SK-N-SH (cell line): ENCODE results near the gene TPD52L1. TPM values are rescaled to one million over a fixed set of nuclear protein-coding genes. Genes with fewer than 3 reads are reported as not detected.

Experiments used
- CTCF ChIA-PET: fragments of 300-600, 350-600 bp; formaldehyde crosslinking; extraction: SDS; loops from one replicate; lab custom pipeline; 2021; lab: Yijun Ruan, JAX
- POLR2A ChIA-PET: fragments of 350-600 bp; sonication (Branson Sonifier 250); formaldehyde crosslinking; extraction: SDS; loops from one replicate; lab custom pipeline; 2020; ENCODE audit warnings: antibody characterized with exemption, inconsistent platforms; lab: Yijun Ruan, JAX
- DNase-seq: peaks from one replicate; pipeline ENCODE4 v3.0.0; 2012
- H2AFZ ChIP-seq: fragments of 200-600 bp; sonication (generic); 2 replicates; pipeline ENCODE4 v1.8.1; 2016; ENCODE audit warnings: antibody characterized with exemption, mild to moderate bottlenecking, low read depth
- H3F3A ChIP-seq: fragments of 200-600 bp; sonication (generic); replicated peaks from 2 replicates; pipeline ENCODE3; 2016; ENCODE audit warnings: antibody characterized with exemption, mild to moderate bottlenecking; ENCODE audit not compliant: insufficient read depth
- H3K27ac ChIP-seq, 2 experiments: fragments of 200-500 bp in 1 of 2; fragments of 200-600 bp in 1 of 2; sonication (Bioruptor generic) in 1 of 2; sonication (generic), shearing (Covaris generic) in 1 of 2; 2 replicates each; pipeline versions ENCODE4 v1.5.1 to v1.6.1; 2014 to 2016; ENCODE audit warnings: low read depth in 2 of 2, inconsistent platforms in 1 of 2, low read length in 1 of 2, mild to moderate bottlenecking in 1 of 2, mixed read lengths in 1 of 2
- H3K27me3 ChIP-seq: fragments of 200-600 bp; sonication (generic), shearing (Covaris generic); 2 replicates; pipeline ENCODE4 v1.6.1; 2016; ENCODE audit warnings: mixed run types; ENCODE audit not compliant: insufficient read depth
- H3K36me3 ChIP-seq, 2 experiments: fragments of 200-500 bp in 1 of 2; fragments of 200-600 bp in 1 of 2; sonication (Bioruptor generic) in 1 of 2; sonication (generic) in 1 of 2; replicated peaks in 1 of 2; 2 replicates each; pipeline versions ENCODE3 to v1.5.1; 2014 to 2016; ENCODE audit warnings: low read length in 1 of 2, mild to moderate bottlenecking in 1 of 2; ENCODE audit not compliant: insufficient read depth in 2 of 2, control insufficient read depth in 1 of 2
- H3K4me1 ChIP-seq, 2 experiments: fragments of 200-500 bp in 1 of 2; fragments of 200-600 bp in 1 of 2; sonication (Bioruptor generic) in 1 of 2; sonication (generic), shearing (Covaris generic) in 1 of 2; 2 replicates each; pipeline versions ENCODE4 v1.5.1 to v1.6.1; 2014 to 2016; ENCODE audit warnings: low read depth in 1 of 2, low read length in 1 of 2, mixed run types in 1 of 2; ENCODE audit not compliant: insufficient read depth in 2 of 2, control insufficient read depth in 1 of 2
- H3K4me2 ChIP-seq: fragments of 200-600 bp; sonication (generic), shearing (Covaris generic); 2 replicates; pipeline ENCODE4 v1.6.1; 2017; ENCODE audit warnings: mixed run types
- H3K4me3 ChIP-seq, 2 experiments: fragments of 200-500 bp in 1 of 2; fragments of 200-600 bp in 1 of 2; sonication (Bioruptor generic) in 1 of 2; sonication (generic), shearing (Covaris generic) in 1 of 2; 2 replicates each; pipeline versions ENCODE4 v1.5.1 to v1.8.1; 2014 to 2016; ENCODE audit warnings: low read depth in 2 of 2, inconsistent platforms in 1 of 2, low read length in 1 of 2, mild to moderate bottlenecking in 1 of 2, mixed read lengths in 1 of 2, moderate library complexity in 1 of 2
- H3K79me2 ChIP-seq: fragments of 200-600 bp; sonication (generic); 2 replicates; pipeline ENCODE4 v1.8.1; 2017; ENCODE audit warnings: mild to moderate bottlenecking; ENCODE audit not compliant: insufficient read depth
- H3K9ac ChIP-seq: fragments of 200-600 bp; sonication (generic); 2 replicates; pipeline ENCODE4 v1.6.1; 2017; ENCODE audit warnings: mixed run types
- H3K9me2 ChIP-seq: fragments of 200-600 bp; sonication (generic); 2 replicates; pipeline ENCODE4 v1.6.1; 2017; ENCODE audit warnings: mixed run types
- H3K9me3 ChIP-seq: fragments of 200-600 bp; sonication (generic); 2 replicates; pipeline ENCODE4 v1.6.1; 2017; ENCODE audit warnings: mixed run types, mild to moderate bottlenecking, moderate library complexity
- H4K20me1 ChIP-seq: fragments of 200-600 bp; sonication (generic); 2 replicates; pipeline ENCODE4 v1.6.1; 2017; ENCODE audit warnings: mild to moderate bottlenecking, mixed run types; ENCODE audit not compliant: insufficient read depth
- ELF1 ChIP-seq: IDR thresholded peaks from 2 replicates; pipeline ENCODE4 v1.4.0; 2012
- EZH2phosphoT487 ChIP-seq: fragments of 200-600 bp; sonication (generic); IDR thresholded peaks from 2 replicates; pipeline ENCODE4 v1.6.1; 2017; ENCODE audit warnings: low read depth, mixed run types, mild to moderate bottlenecking, antibody characterized with exemption, moderate library complexity, borderline replicate concordance
- FOXJ3 ChIP-seq: sonication (generic); formaldehyde crosslinking; IDR thresholded peaks from 2 replicates; pipeline ENCODE4 v1.5.1; 2020; ENCODE audit warnings: mild to moderate bottlenecking, missing genetic modification reagents
- FOXM1 ChIP-seq: IDR thresholded peaks from 2 replicates; pipeline ENCODE4 v1.4.0; 2012; ENCODE audit warnings: low read depth, mild to moderate bottlenecking
- GABPA ChIP-seq: IDR thresholded peaks from 2 replicates; pipeline ENCODE4 v1.4.0; 2012; ENCODE audit warnings: low read depth, mild to moderate bottlenecking
- GATA2 ChIP-seq: sonication (generic); formaldehyde crosslinking; IDR thresholded peaks from 2 replicates; pipeline ENCODE4 v1.5.0; 2020; ENCODE audit warnings: mild to moderate bottlenecking, missing genetic modification reagents
- JUND ChIP-seq: IDR thresholded peaks from 2 replicates; pipeline ENCODE4 v1.4.0; 2012
- RCOR1 ChIP-seq: fragments of 150-350 bp; IDR thresholded peaks from 2 replicates; pipeline ENCODE4 v1.6.1; 2017; ENCODE audit warnings: antibody characterized with exemption, low read length
- SIN3A ChIP-seq: IDR thresholded peaks from 2 replicates; pipeline ENCODE4 v1.6.1; 2012; ENCODE audit warnings: low read depth, mild to moderate bottlenecking, low read length, moderate library complexity, borderline replicate concordance
- SMC3 ChIP-seq: IDR thresholded peaks from 2 replicates; pipeline ENCODE4 v1.6.1; 2012; ENCODE audit warnings: low read depth, low read length, improper control_type of control experiment
- TAF1 ChIP-seq: IDR thresholded peaks from 2 replicates; pipeline ENCODE4 v1.6.1; 2012; ENCODE audit warnings: low read depth, mild to moderate bottlenecking, low read length, moderate library complexity, borderline replicate concordance
- TCF12 ChIP-seq: IDR thresholded peaks from 2 replicates; pipeline ENCODE4 v1.4.0; 2012
- TEAD4 ChIP-seq: IDR thresholded peaks from 2 replicates; pipeline ENCODE4 v1.4.0; 2012; ENCODE audit warnings: mild to moderate bottlenecking, borderline replicate concordance; ENCODE audit not compliant: insufficient read depth
- YY1 ChIP-seq: IDR thresholded peaks from 2 replicates; pipeline ENCODE4 v1.4.0; 2012; ENCODE audit warnings: low read depth, mild to moderate bottlenecking
- WGBS: methylation state at CpG from one replicate; pipeline ENCODE4 v1.1.6; 2017; ENCODE audit warnings: low lambda C conversion rate; 5-methylcytosine and 5-hydroxymethylcytosine counted together
- polyA plus RNA-seq, 3 experiments: library from polyadenylated mRNA; depleted of rRNA; stranded (reverse); fragments of >200 nt; gene quantifications; 2 replicates each; pipeline ENCODE4 v1.2.3, GENCODE V29; 2012
- TF ChIP-seq, protein P1 (sequence below): IDR thresholded peaks from 2 replicates; pipeline ENCODE4 v1.4.0; 2012; ENCODE audit warnings: low read depth, borderline replicate concordance
- TF ChIP-seq, protein P2 (sequence below): IDR thresholded peaks from 2 replicates; pipeline ENCODE4 v1.6.1; 2012; ENCODE audit warnings: mild to moderate bottlenecking, low read depth, low read length, moderate library complexity
- TF ChIP-seq, protein P3 (sequence below): IDR thresholded peaks from 2 replicates; pipeline ENCODE4; 2012
- TF ChIP-seq, protein P4 (sequence below): fragments of 150-350 bp; IDR thresholded peaks from 2 replicates; pipeline ENCODE4 v1.6.1; 2017; ENCODE audit warnings: antibody characterized with exemption, low read length, low read depth, borderline replicate concordance
- TF ChIP-seq, protein P5 (sequence below): fragments of 150-350 bp; IDR thresholded peaks from 2 replicates; pipeline ENCODE4 v1.6.1; 2016; ENCODE audit warnings: mild to moderate bottlenecking, low read depth, low read length

Gene TPD52L1
- polyA plus RNA-seq, 1 of the 3 experiments (the other 2 are of a cell fraction), result 0.13 TPM

DNA sequence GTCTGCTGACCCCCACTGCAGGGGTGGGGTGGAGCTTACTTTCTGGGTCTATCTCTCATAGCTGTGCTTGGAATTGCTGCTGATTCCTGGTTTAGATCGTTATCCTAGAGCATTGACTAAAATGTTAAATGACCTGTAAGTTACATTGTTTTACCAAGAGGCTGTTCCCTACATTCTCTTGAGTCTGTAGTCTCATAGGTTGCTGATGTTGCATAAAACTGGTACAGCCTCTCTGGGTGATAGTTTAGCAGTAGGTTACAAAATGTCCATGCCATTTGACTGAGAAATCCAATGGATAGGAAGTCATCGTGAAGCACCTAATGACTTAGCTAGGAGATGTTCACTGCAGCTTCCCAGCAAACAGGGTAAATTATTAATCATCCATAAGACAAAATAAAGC lies 62.4 kb downstream of the TPD52L1 start:
- CTCF ChIA-PET, result no interaction called here
- no peak overlapping the region for H3K4me3 ChIP-seq
- H3K27ac ChIP-seq, result no peak overlapping the region
- 12% methylated on average over 2 of the region's 2 CpGs for WGBS
- no peak for DNase-seq
- H3K27me3 ChIP-seq, result peaks cover 16% of the 10 kb centered on the region; the same call in 1 of the 2 replicates
- H3K4me2 ChIP-seq, result no peak overlapping the region
- H3K36me3 ChIP-seq, result no peaks in the 10 kb centered on the region
- no peak overlapping the region for H3K9ac ChIP-seq
- POLR2A ChIA-PET, result no interaction called here
- no peaks in the 10 kb centered on the region for H3K9me3 ChIP-seq
- H3K9me2 ChIP-seq, result no peaks in the 10 kb centered on the region
- H3K79me2 ChIP-seq, result no peaks in the 10 kb centered on the region
- no peaks in the 10 kb centered on the region for H3K4me1 ChIP-seq
- TF ChIP-seq, protein P1, sequence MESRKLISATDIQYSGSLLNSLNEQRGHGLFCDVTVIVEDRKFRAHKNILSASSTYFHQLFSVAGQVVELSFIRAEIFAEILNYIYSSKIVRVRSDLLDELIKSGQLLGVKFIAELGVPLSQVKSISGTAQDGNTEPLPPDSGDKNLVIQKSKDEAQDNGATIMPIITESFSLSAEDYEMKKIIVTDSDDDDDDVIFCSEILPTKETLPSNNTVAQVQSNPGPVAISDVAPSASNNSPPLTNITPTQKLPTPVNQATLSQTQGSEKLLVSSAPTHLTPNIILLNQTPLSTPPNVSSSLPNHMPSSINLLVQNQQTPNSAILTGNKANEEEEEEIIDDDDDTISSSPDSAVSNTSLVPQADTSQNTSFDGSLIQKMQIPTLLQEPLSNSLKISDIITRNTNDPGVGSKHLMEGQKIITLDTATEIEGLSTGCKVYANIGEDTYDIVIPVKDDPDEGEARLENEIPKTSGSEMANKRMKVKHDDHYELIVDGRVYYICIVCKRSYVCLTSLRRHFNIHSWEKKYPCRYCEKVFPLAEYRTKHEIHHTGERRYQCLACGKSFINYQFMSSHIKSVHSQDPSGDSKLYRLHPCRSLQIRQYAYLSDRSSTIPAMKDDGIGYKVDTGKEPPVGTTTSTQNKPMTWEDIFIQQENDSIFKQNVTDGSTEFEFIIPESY, result no peak
- TF ChIP-seq RCOR1 (no peak), EZH2phosphoT487 (no peak), TAF1 (no peak), SMC3 (no peak), YY1 (no peak), FOXJ3 (no peak), TCF12 (no peak), JUND (no peak), GATA2 (CRISPR knock-in tag) (no peak), FOXM1 (no peak), TEAD4 (no peak), ELF1 (no peak), GABPA (no peak), SIN3A (no peak)
- TF ChIP-seq, protein P2, sequence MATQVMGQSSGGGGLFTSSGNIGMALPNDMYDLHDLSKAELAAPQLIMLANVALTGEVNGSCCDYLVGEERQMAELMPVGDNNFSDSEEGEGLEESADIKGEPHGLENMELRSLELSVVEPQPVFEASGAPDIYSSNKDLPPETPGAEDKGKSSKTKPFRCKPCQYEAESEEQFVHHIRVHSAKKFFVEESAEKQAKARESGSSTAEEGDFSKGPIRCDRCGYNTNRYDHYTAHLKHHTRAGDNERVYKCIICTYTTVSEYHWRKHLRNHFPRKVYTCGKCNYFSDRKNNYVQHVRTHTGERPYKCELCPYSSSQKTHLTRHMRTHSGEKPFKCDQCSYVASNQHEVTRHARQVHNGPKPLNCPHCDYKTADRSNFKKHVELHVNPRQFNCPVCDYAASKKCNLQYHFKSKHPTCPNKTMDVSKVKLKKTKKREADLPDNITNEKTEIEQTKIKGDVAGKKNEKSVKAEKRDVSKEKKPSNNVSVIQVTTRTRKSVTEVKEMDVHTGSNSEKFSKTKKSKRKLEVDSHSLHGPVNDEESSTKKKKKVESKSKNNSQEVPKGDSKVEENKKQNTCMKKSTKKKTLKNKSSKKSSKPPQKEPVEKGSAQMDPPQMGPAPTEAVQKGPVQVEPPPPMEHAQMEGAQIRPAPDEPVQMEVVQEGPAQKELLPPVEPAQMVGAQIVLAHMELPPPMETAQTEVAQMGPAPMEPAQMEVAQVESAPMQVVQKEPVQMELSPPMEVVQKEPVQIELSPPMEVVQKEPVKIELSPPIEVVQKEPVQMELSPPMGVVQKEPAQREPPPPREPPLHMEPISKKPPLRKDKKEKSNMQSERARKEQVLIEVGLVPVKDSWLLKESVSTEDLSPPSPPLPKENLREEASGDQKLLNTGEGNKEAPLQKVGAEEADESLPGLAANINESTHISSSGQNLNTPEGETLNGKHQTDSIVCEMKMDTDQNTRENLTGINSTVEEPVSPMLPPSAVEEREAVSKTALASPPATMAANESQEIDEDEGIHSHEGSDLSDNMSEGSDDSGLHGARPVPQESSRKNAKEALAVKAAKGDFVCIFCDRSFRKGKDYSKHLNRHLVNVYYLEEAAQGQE, result no peak
- TF ChIP-seq, protein P3, sequence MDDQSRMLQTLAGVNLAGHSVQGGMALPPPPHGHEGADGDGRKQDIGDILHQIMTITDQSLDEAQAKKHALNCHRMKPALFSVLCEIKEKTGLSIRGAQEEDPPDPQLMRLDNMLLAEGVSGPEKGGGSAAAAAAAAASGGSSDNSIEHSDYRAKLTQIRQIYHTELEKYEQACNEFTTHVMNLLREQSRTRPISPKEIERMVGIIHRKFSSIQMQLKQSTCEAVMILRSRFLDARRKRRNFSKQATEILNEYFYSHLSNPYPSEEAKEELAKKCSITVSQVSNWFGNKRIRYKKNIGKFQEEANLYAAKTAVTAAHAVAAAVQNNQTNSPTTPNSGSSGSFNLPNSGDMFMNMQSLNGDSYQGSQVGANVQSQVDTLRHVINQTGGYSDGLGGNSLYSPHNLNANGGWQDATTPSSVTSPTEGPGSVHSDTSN, result no peak
- TF ChIP-seq, protein P4, sequence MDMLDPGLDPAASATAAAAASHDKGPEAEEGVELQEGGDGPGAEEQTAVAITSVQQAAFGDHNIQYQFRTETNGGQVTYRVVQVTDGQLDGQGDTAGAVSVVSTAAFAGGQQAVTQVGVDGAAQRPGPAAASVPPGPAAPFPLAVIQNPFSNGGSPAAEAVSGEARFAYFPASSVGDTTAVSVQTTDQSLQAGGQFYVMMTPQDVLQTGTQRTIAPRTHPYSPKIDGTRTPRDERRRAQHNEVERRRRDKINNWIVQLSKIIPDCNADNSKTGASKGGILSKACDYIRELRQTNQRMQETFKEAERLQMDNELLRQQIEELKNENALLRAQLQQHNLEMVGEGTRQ, result no peak
- TF ChIP-seq, protein P5, sequence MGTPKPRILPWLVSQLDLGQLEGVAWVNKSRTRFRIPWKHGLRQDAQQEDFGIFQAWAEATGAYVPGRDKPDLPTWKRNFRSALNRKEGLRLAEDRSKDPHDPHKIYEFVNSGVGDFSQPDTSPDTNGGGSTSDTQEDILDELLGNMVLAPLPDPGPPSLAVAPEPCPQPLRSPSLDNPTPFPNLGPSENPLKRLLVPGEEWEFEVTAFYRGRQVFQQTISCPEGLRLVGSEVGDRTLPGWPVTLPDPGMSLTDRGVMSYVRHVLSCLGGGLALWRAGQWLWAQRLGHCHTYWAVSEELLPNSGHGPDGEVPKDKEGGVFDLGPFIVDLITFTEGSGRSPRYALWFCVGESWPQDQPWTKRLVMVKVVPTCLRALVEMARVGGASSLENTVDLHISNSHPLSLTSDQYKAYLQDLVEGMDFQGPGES, result no peak
- H2AFZ ChIP-seq, result no peak overlapping the region
- no peaks in the 10 kb centered on the region for H4K20me1 ChIP-seq
- no peaks in the 10 kb centered on the region for H3F3A ChIP-seq
